Measurements from ENCODE around the gene FLOT2. TPM values are rescaled to one million over a fixed set of nuclear protein-coding genes. Genes with fewer than 3 reads are reported as not detected.
A peak's percentile ranks its signal among the peaks of the same experiment; 100 is the strongest.

Gene FLOT2
- total and polyA plus RNA-seq, 10 of the 15 experiments (the other 5 are each of a cell fraction or from before 2014, with no cell fraction given): 56.8 to 302 (median 149) TPM

DNA sequence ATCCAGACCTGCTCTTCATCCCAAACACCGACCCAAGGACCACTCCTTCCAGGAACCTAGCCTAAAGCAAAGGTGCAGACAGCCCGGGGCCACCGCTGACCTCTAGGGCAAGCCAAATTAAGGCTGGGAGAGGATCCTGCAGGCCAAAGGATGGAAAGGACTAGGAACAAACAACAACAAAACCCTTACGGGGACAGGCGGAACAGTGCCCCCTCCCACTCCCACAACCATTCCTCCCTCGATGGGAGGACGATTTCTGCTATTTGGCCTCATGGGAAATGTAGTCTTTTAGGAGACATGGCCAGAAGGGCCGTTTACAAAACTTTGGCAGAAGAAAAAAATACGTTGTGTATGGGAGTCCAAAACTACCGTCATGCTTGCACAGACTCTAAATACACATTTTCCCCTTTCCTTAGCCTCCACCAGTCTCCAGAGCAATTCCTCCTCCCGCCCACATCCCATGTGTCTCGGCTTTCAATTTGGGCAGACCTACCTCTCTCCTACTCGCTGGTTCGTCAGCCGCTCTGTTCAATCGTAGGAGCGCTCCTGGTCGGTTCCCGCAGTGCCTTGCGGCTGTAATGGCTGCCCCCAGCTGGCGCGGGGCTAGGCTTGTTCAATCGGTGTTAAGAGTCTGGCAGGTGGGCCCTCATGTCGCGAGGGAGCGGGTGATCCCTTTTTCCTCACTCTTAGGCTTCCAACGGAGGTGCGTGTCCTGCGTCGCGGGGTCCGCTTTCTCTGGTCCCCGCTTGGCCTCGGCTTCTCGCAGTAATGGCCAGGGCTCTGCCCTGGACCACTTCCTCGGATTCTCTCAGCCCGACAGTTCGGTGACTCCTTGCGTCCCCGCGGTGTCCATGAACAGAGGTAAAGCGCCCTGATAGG, 42.8 kb downstream of the FLOT2 start, which contains the start of gene ERAL1 (continued):
- peak; percentile 53; the same call in 1 of the 2 replicates for TF ChIP-seq TCF7 (IDR thresholded peaks at IDR 0.05; ENCODE audit: borderline replicate concordance)
- peak; percentile 90; the same call in 1 of the 2 replicates for TF ChIP-seq RB1 (IDR thresholded peaks at IDR 0.05; ENCODE audit: borderline replicate concordance)
- TF ChIP-seq, protein P1, sequence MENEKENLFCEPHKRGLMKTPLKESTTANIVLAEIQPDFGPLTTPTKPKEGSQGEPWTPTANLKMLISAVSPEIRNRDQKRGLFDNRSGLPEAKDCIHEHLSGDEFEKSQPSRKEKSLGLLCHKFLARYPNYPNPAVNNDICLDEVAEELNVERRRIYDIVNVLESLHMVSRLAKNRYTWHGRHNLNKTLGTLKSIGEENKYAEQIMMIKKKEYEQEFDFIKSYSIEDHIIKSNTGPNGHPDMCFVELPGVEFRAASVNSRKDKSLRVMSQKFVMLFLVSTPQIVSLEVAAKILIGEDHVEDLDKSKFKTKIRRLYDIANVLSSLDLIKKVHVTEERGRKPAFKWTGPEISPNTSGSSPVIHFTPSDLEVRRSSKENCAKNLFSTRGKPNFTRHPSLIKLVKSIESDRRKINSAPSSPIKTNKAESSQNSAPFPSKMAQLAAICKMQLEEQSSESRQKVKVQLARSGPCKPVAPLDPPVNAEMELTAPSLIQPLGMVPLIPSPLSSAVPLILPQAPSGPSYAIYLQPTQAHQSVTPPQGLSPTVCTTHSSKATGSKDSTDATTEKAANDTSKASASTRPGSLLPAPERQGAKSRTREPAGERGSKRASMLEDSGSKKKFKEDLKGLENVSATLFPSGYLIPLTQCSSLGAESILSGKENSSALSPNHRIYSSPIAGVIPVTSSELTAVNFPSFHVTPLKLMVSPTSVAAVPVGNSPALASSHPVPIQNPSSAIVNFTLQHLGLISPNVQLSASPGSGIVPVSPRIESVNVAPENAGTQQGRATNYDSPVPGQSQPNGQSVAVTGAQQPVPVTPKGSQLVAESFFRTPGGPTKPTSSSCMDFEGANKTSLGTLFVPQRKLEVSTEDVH (IDR thresholded peaks at IDR 0.05; ENCODE audit: low read depth, partially characterized antibody): no peak
- peak; percentile 29 for TF ChIP-seq PBX3 (IDR thresholded peaks at IDR 0.05; ENCODE audit: insufficient replicate concordance, low read depth, low read length)
- TF ChIP-seq BCL11A (IDR thresholded peaks at IDR 0.05; ENCODE audit: low read depth, low read length): no peak
- TF ChIP-seq NFXL1 (IDR thresholded peaks at IDR 0.05; ENCODE audit: borderline replicate concordance): no peak
- TF ChIP-seq CBFB (IDR thresholded peaks at IDR 0.05; ENCODE audit: low read depth): peak; percentile 91
- no peak for TF ChIP-seq SPI1 (IDR thresholded peaks at IDR 0.05; ENCODE audit: borderline replicate concordance, insufficient read depth, low read depth, low read length)
- TF ChIP-seq IRF4 (IDR thresholded peaks at IDR 0.05; ENCODE audit: low read depth, low read length): no peak
- TF ChIP-seq FOXK2 (IDR thresholded peaks at IDR 0.05): peak; percentile 58; the same call in 1 of the 2 replicates
- 0 out of 2 replicates have a peak, but pooled peaks have one; percentile 57 for TF ChIP-seq TCF3 (IDR thresholded peaks at IDR 0.05; ENCODE audit: borderline replicate concordance, insufficient read depth, low read depth, low read length)
- TF ChIP-seq HDAC2 (IDR thresholded peaks at IDR 0.05): peak; percentile 99
- no peak for TF ChIP-seq BRCA1 (IDR thresholded peaks at IDR 0.05; ENCODE audit: low read depth, low read length)
- TF ChIP-seq CUX1 (IDR thresholded peaks at IDR 0.05; ENCODE audit: insufficient replicate concordance, low read depth, low read length): no peak
- peak; percentile 63; the same call in 2 of the 3 replicates for TF ChIP-seq POU2F2 (IDR thresholded peaks at IDR 0.05; ENCODE audit: borderline replicate concordance, low read depth, low read length)
- TF ChIP-seq PKNOX1 (IDR thresholded peaks at IDR 0.05): peak; percentile 65
- TF ChIP-seq EED (IDR thresholded peaks at IDR 0.05; ENCODE audit: low read depth): peak; percentile 20; the same call in 1 of the 2 replicates

Measured in GM12878 (cell line).